ENCODE results near the gene NPAS1.

Gene NPAS1

DNA sequence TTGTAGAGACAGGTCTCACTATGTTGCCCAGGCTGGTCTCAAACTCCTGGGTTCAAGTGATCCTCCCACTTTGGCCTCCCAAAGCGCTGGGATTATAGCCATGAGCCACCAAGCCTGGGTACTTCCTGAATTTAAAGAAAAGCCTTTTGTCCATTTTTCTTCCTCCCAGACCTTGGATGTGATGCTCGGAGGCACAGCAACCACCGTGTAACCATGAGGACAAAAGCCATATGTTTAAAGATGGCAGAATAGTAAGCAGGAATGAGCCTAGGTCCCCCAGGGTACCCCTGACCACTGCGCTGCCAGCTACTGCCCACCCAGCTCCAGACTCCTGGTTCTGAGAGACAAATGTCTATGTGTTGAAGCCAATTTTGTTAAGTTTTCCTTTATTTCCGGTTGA is 62.9 kb downstream of the NPAS1 start:
- FAIRE-seq = no peak

DNA sequence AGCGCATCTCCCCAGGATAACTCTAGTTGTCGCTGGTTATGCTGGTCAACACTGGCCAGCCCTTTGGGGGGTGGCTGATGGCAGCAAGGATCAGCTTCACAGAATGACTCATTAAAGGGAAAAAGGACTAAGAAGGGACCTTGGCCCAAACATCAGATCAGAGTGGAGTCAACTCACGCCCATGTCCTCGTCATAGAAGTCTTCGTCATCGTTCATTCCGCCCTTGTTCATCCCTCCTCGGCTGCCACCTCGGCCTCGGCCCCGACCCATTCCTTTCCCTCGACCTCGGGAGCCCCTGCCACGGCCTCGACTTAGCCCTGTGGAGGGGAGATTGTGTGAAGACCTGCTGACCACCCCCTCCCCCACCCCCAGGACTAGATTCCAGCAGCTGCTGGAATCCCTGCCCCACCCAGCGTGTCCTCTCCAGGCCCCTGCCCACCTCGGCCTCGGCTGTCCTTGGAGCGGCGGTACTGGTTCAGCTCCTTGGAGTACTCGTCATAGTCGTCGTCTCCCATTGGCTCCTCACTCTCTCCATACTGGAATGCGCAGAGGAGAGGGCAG is 65.3 kb downstream of the NPAS1 start:
- FAIRE-seq = no peak

DNA sequence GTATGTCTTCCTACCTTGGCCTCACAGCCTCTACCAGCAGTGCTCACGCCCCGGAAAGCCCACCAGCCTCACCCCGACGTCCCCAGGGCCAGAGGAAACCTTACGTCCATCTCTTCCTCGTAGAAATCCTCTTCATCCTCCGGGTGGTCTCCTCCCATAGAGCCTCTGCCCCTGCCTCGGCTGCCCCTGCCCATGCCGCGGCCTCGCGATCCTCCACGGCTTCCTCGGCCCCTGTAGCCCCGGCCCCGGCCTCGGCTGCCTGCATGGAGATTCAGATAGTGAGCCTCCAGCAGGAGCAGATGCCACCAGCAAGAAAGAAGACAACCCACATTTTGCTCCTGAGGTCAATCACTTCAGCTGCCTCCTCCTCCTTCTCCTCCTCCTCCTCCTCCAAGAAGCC is 66.6 kb downstream of the NPAS1 start:
- FAIRE-seq = no peak

DNA sequence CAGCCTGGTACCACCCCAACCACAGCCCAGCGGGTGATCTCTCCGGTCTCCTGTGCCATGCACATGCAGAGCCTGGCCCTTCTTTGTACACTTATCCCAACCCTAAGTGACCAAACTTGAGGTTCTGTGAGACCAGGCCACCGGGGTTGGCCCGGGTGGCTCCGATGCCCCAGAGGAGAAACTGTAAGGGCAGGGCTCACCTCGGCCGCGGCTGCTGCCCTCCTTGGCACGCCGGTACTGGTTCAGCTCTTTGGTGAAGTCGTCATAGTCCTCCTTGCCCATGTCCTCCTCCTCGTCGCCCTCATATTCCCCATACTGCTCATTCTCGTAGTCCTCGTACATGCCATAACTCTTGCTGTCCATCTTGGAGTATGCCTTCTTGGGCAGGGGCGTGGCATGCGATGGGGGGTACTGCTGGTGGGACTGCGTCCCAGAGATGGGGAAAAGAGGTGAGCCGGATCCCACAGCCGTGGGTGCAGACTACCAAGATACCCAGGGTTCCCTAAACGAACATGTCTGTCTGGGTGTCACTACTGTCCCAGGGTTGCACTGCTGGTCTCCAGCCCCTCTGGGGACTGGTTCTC is 70.2 kb downstream of the NPAS1 start:
- FAIRE-seq = no peak

DNA sequence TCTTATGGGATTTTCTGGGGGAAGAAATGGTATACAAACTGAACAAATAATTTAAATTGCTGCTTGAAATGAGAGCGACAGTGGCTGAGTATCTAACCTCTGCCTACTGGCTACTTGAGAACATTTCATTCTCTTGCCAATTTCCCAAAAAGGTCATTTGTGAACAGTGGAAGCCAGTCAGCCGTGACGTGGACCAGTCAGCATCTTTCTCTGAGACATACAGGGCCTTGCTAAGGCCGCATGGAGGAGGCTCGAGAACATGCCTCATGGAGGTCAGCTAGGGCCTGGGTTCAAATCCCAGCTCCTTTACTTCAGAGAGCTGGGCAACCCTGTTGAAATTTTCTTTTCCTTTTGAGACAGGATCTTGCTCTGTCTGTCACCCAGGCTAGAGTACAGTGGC is 73.6 kb downstream of the NPAS1 start:
- no peak for FAIRE-seq

DNA sequence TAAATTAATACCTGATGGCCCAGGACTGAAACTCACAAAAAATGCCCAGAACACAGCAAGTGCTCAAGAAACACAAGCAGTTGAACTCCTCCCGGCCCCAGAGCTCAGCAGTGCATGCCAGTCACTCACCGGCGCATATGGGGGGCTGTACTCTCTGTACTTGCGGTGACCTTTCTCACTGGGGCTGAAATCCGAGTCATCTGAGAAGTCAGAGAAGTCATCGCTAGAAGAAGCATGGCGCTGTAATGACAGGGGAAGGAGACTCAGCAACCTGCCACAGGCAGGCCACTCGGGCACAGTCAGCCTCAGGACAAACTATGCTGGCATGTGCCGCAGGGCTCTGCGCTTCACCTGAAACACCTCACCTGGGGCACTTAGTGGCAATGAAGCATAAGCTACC is 74.2 kb downstream of the NPAS1 start:
- no peak for FAIRE-seq

DNA sequence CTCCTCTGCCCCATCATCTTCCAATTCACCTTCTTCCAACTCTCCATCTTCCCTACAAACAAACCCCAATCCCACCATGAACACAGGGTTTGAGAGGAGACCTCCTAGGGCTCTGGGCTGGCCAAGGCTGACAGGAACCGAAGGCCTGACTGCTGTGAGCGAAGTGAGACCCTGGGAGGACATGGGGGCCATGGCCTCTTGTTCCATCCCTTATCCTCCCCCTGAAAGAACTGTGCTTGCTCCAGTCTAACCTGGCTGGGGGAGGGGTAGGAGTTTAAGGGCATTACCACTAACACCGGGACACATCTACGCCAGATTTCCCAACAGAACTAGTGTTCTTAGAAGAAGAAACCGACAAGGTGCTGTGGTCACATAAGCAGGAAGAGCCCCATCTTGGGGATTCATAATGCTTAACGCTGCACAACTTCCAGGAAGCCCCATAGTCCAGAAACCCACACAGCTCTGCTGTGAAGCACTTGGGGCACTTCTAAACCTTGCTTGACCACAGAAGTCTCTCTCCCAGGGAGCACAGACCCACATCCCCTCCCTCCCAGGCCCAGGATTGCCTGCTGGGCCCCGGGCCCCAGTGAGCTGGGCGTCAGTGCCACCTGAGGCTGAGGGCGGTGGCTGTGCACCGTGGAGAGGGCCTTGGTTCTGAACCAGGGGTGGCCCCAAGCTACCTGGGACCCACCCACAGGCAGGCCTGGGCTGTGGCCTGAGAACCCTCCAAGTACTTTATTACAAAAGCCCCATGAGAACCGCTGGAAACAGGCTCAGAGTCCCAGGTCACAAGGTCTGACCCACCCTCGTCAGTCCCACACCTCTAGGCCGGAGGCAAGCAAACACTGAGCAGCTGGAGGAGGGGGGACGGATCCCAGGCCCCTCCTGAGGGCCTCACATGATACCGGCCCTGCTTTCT is 75.2 kb downstream of the NPAS1 start:
- no peak for FAIRE-seq

Data from G401.6 (cell line).